Measurements from ENCODE around the gene LARGE1. TPM values are rescaled to one million over a fixed set of nuclear protein-coding genes. Genes with fewer than 3 reads are reported as not detected.

The LARGE1 gene
- total and polyA plus RNA-seq, 2 of the 4 experiments (the other 2 are of a cell fraction), result 6.2 to 12.4 TPM

GRCh38 chr22:33798401-33798800 is 121.9 kb downstream of the LARGE1 start:
- whole genome bisulfite sequencing, 2 experiments (ENCODE audit: extremely low coverage in 2 of 2, insufficient read length in 1 of 2), result no CpG with 5 or more reads among the region's 6 CpGs
- no peak overlapping the region for H3K14ac ChIP-seq (replicated peaks; ENCODE audit: low read depth, low read length)
- no peak overlapping the region for H2AK5ac ChIP-seq (ENCODE audit: low read depth, low read length)
- peaks cover 6% of the 10 kb centered on the region; the same call in 1 of the 2 replicates for H4K20me1 ChIP-seq (ENCODE audit: insufficient read depth, low read length)
- H3K56ac ChIP-seq (ENCODE audit: extremely low read depth, insufficient read depth, low read length), result no peak overlapping the region
- no peak overlapping the region for H4K8ac ChIP-seq (ENCODE audit: low read depth in 2 of 2, low read length in 2 of 2)
- no peak overlapping the region for H4K5ac ChIP-seq (ENCODE audit: low read depth, low read length)
- ATAC-seq (ENCODE audit: low read depth) (no peak), DNase-seq (no peak)
- H3K9me3 ChIP-seq (ENCODE audit: control insufficient read depth, insufficient read depth, low read length), result no peaks in the 10 kb centered on the region
- in situ Hi-C loops (cut with MboI; ENCODE audit: low sequenced_read_pairs) (no loop called here), dilution Hi-C loops (cut with HindIII; ENCODE audit: low sequenced_read_pairs, unreplicated experiment) (no loop called here), intact Hi-C loops (cut with micrococcal nuclease) (no loop called here)
- no peak overlapping the region for H2BK20ac ChIP-seq (ENCODE audit: low read depth, low read length)
- H3K36me3 ChIP-seq (ENCODE audit: control insufficient read depth, insufficient read depth, low read length), result no peaks in the 10 kb centered on the region
- no peak overlapping the region for H2BK120ac ChIP-seq (ENCODE audit: low read depth, low read length)
- H3K9ac ChIP-seq (ENCODE audit: low read depth, low read length), result no peak overlapping the region
- no peak overlapping the region for H3K23ac ChIP-seq (ENCODE audit: low read depth, low read length)
- no TSS peak for BruUV-seq (replicated peaks)
- H3K27ac ChIP-seq (ENCODE audit: insufficient read depth, low read length), result no peak overlapping the region
- H3K4me1 ChIP-seq (ENCODE audit: control insufficient read depth, insufficient read depth, low read length), result peaks cover 3% of the 10 kb centered on the region
- H3K27me3 ChIP-seq (ENCODE audit: control insufficient read depth, insufficient read depth, low read length), result no peaks in the 10 kb centered on the region
- H3K9me1 ChIP-seq (ENCODE audit: insufficient read depth, low read length), result peaks cover 5% of the 10 kb centered on the region; the same call in 1 of the 2 replicates
- H3K79me1 ChIP-seq (ENCODE audit: low read depth in 1 of 2, low read length in 2 of 2), result peaks cover 10 to 21% of the 10 kb centered on the region in 2 experiments; a peak in 3 of 4 replicates
- ChIA-PET CTCF (no interaction called here), POLR2A (ENCODE audit: unreplicated experiment) (no interaction called here)
- H2AK9ac ChIP-seq (replicated peaks; ENCODE audit: low read depth, low read length, poor library complexity), result no peak overlapping the region
- no peak overlapping the region for H3K4me2 ChIP-seq (ENCODE audit: low read depth, low read length)
- H3K4me3 ChIP-seq (ENCODE audit: insufficient read depth, low read depth, low read length), result no peak overlapping the region
- H2BK5ac ChIP-seq (ENCODE audit: low read depth, low read length, poor library complexity, severe bottlenecking), result no peak overlapping the region
- H3K18ac ChIP-seq (ENCODE audit: low read depth, low read length), result no peak overlapping the region
- H4K91ac ChIP-seq (ENCODE audit: insufficient read depth, low read depth, low read length), result no peak overlapping the region
- H2AFZ ChIP-seq (replicated peaks; ENCODE audit: low read length, poor library complexity), result no peak overlapping the region
- no peak for TF ChIP-seq ELK1 (IDR thresholded peaks at IDR 0.05; ENCODE audit: borderline replicate concordance, low read depth, low read length)
- TF ChIP-seq CTCF (conservative IDR thresholded peaks at IDR 0.05; ENCODE audit: low read depth, low read length), result no peak
- TF ChIP-seq MXI1 (IDR thresholded peaks at IDR 0.05; ENCODE audit: borderline replicate concordance, low read depth, low read length), result no peak
- no peak for TF ChIP-seq RCOR1 (IDR thresholded peaks at IDR 0.05; ENCODE audit: insufficient replicate concordance, low read length)
- no peak for TF ChIP-seq NFE2L2 (IDR thresholded peaks at IDR 0.05; ENCODE audit: low read depth, low read length)
- no peak for TF ChIP-seq SMC3 (IDR thresholded peaks at IDR 0.05; ENCODE audit: low read depth, low read length)
- no peak overlapping the region for H3K4ac ChIP-seq (ENCODE audit: low read depth, low read length)
- no peak overlapping the region for H2BK15ac ChIP-seq (ENCODE audit: low read depth, low read length)

All from IMR-90 (cell line).